ENCODE data around the gene GRIP1.

GRIP1 gene

GRCh38 chr12:66367015-66367667 is 311.7 kb downstream of the GRIP1 start:
- Histone ChIP-seq H3K4me2 (ENCODE audit: low read length) (no peak overlapping the region), H3K27me3 (ENCODE audit: control insufficient read depth, insufficient read depth, low read length) (peaks cover 6% of the 10 kb centered on the region), H3K9ac (ENCODE audit: low read depth, low read length) (no peak overlapping the region), H3K9me3 (replicated peaks; ENCODE audit: low read length) (no peaks in the 10 kb centered on the region), H3K4me3 (ENCODE audit: low read length) (no peak overlapping the region), H3K4me1 (ENCODE audit: control insufficient read depth, insufficient read depth, low read length) (no peaks in the 10 kb centered on the region), H3K36me3 (ENCODE audit: insufficient read depth, low read length) (no peaks in the 10 kb centered on the region)

- no peak overlapping the region for H3K9ac ChIP-seq (ENCODE audit: low read depth, low read length)
- no peaks in the 10 kb centered on the region for H3K9me3 ChIP-seq (replicated peaks; ENCODE audit: low read length)
- peaks cover 6% of the 10 kb centered on the region for H3K27me3 ChIP-seq (ENCODE audit: control insufficient read depth, insufficient read depth, low read length)
- H3K4me3 ChIP-seq (ENCODE audit: low read length), result no peak overlapping the region
- H3K4me1 ChIP-seq (ENCODE audit: control insufficient read depth, insufficient read depth, low read length), result no peaks in the 10 kb centered on the region
- H3K36me3 ChIP-seq (ENCODE audit: insufficient read depth, low read length), result no peaks in the 10 kb centered on the region
- H3K4me2 ChIP-seq (ENCODE audit: low read length), result no peak overlapping the region
Observed at GRCh38 chr12:66365718-66366490, 313.0 kb downstream of the GRIP1 start.

DNA sequence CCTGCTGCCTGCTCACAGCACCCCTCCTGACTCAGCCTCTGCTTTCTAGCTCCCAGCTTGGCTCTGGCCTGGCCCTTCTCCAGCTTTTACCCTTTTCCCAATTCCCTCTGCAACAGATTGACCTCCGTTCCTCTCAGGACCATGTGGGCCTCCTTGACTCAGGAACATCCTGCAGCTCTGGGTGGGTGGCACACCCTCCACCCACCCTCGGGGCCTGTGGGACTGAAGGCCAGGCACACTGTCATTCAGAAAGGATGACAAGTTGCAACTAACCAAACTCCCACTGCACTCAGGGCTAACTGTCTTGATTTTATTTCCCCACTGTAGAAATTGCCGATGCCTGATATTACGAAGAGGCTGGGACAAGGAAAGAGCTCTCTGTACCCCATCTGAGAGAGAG is 317.2 kb downstream of the GRIP1 start:
- no peaks in the 10 kb centered on the region for H3K9me3 ChIP-seq (replicated peaks; ENCODE audit: low read length)
- H3K4me3 ChIP-seq (ENCODE audit: low read length), result no peak overlapping the region
- no peaks in the 10 kb centered on the region for H3K4me1 ChIP-seq (ENCODE audit: control insufficient read depth, insufficient read depth, low read length)
- H3K36me3 ChIP-seq (ENCODE audit: insufficient read depth, low read length), result no peaks in the 10 kb centered on the region
- peaks cover 12% of the 10 kb centered on the region for H3K27me3 ChIP-seq (ENCODE audit: control insufficient read depth, insufficient read depth, low read length)
- no peak overlapping the region for H3K4me2 ChIP-seq (ENCODE audit: low read length)
- no peak overlapping the region for H3K9ac ChIP-seq (ENCODE audit: low read depth, low read length)

GRCh38 chr12:66359300-66359699 is 319.6 kb downstream of the GRIP1 start:
- Histone ChIP-seq H3K36me3 (ENCODE audit: insufficient read depth, low read length) (no peaks in the 10 kb centered on the region), H3K4me1 (ENCODE audit: control insufficient read depth, insufficient read depth, low read length) (no peaks in the 10 kb centered on the region), H3K9me3 (replicated peaks; ENCODE audit: low read length) (no peaks in the 10 kb centered on the region), H3K9ac (ENCODE audit: low read depth, low read length) (no peak overlapping the region), H3K4me2 (ENCODE audit: low read length) (no peak overlapping the region), H3K27me3 (ENCODE audit: control insufficient read depth, insufficient read depth, low read length) (peaks cover 12% of the 10 kb centered on the region), H3K4me3 (ENCODE audit: low read length) (no peak overlapping the region)

DNA sequence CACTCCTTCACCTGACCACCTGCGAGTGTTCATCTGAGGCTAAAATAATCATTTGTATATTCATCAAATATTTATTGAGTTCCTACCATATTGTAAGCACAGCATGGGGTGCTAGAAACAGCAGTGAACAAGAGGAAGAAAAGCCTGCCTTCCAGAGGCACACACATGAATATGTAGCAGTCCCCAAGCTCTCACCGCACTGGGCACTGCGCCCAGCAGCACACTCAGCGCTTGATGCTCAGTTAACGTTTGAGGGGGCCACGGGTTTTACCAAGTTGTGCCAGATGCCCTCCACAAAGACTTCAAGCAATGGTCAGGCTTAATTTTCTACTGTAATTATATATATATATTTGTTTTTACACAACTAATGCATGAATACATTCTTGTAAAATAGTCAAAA is 324.6 kb downstream of the GRIP1 start:
- Histone ChIP-seq H3K4me2 (ENCODE audit: low read length) (no peak overlapping the region), H3K9me3 (replicated peaks; ENCODE audit: low read length) (no peaks in the 10 kb centered on the region), H3K9ac (ENCODE audit: low read depth, low read length) (no peak overlapping the region), H3K27me3 (ENCODE audit: control insufficient read depth, insufficient read depth, low read length) (no peaks in the 10 kb centered on the region), H3K36me3 (ENCODE audit: insufficient read depth, low read length) (no peaks in the 10 kb centered on the region), H3K4me1 (ENCODE audit: control insufficient read depth, insufficient read depth, low read length) (no peaks in the 10 kb centered on the region), H3K4me3 (ENCODE audit: low read length) (no peak overlapping the region)

DNA sequence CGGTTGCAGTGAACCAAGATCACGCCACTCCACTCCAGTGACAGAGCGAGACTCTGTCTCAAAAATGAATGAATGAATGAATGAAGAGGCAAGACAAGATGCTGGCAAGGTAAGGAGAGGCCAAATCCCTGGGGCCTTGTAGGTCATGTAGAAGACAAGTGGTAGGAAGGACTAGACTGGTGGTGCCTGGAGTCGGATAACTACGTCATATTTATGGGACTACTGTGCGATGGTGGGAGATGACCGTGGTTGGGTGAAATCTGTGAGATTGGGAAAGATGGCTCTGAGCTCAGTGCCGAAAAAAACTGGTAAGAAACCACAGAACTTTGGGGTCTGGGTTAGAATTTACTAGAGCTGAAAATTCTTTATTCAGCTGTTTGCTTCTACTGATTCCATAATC is 326.0 kb downstream of the GRIP1 start:
- no peaks in the 10 kb centered on the region for H3K9me3 ChIP-seq (replicated peaks; ENCODE audit: low read length)
- H3K9ac ChIP-seq (ENCODE audit: low read depth, low read length), result no peak overlapping the region

DNA sequence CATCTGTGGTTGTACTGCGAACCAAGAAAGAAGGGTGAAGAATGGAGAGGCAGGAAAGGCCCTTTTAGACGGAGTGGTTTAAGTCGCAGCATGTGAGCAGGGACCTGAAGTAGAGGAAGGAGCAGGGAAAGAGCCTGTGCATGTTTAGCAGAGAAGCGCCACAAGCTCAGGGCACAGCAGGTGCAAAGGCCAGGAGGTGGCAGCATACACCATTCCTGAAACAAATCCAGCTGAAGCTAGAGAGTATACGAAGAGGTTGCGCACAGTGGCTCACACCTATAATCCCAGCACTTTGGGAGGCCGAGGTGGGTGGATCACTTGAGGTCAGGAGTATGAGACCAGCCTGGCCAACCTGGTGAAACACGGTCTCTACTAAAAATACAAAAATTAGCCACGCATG is 326.7 kb downstream of the GRIP1 start:
- Histone ChIP-seq H3K27me3 (ENCODE audit: control insufficient read depth, insufficient read depth, low read length) (no peaks in the 10 kb centered on the region), H3K9ac (ENCODE audit: low read depth, low read length) (no peak overlapping the region), H3K9me3 (replicated peaks; ENCODE audit: low read length) (no peaks in the 10 kb centered on the region), H3K36me3 (ENCODE audit: insufficient read depth, low read length) (no peaks in the 10 kb centered on the region), H3K4me2 (ENCODE audit: low read length) (no peak overlapping the region), H3K4me1 (ENCODE audit: control insufficient read depth, insufficient read depth, low read length) (no peaks in the 10 kb centered on the region), H3K4me3 (ENCODE audit: low read length) (no peak overlapping the region)

More for the DNA sequence above, 326.0 kb downstream of the GRIP1 start:
- Histone ChIP-seq H3K4me3 (ENCODE audit: low read length) (no peak overlapping the region), H3K4me2 (ENCODE audit: low read length) (no peak overlapping the region), H3K4me1 (ENCODE audit: control insufficient read depth, insufficient read depth, low read length) (no peaks in the 10 kb centered on the region), H3K27me3 (ENCODE audit: control insufficient read depth, insufficient read depth, low read length) (no peaks in the 10 kb centered on the region), H3K36me3 (ENCODE audit: insufficient read depth, low read length) (no peaks in the 10 kb centered on the region)

DNA sequence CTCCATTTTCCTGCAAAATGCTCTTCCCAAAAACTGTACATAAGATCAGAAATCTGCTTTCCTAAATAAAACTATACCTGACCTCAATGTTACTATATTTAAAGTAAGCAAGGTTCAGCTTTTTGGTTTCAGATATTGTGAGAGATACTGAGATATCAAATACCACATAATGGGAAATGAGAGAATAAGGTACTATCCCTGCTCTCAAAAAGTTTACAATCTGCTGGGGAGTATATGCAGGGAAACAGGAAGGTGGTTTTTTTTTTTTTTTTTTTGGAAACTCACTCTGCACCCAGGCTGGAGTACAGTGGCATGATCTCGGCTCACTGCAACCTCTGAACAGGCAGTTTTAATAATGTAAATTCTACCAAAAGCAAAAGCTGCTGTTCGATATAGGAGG is 327.6 kb downstream of the GRIP1 start:
- no peak overlapping the region for H3K4me2 ChIP-seq (ENCODE audit: low read length)
- H3K36me3 ChIP-seq (ENCODE audit: insufficient read depth, low read length), result no peaks in the 10 kb centered on the region
- H3K27me3 ChIP-seq (ENCODE audit: control insufficient read depth, insufficient read depth, low read length), result no peaks in the 10 kb centered on the region
- no peaks in the 10 kb centered on the region for H3K9me3 ChIP-seq (replicated peaks; ENCODE audit: low read length)
- no peak overlapping the region for H3K9ac ChIP-seq (ENCODE audit: low read depth, low read length)
- H3K4me1 ChIP-seq (ENCODE audit: control insufficient read depth, insufficient read depth, low read length), result no peaks in the 10 kb centered on the region
- no peak overlapping the region for H3K4me3 ChIP-seq (ENCODE audit: low read length)

GRCh38 chr12:66345956-66346355 is 332.9 kb downstream of the GRIP1 start:
- Histone ChIP-seq H3K36me3 (ENCODE audit: insufficient read depth, low read length) (no peaks in the 10 kb centered on the region), H3K4me2 (ENCODE audit: low read length) (no peak overlapping the region), H3K4me1 (ENCODE audit: control insufficient read depth, insufficient read depth, low read length) (no peaks in the 10 kb centered on the region), H3K4me3 (ENCODE audit: low read length) (no peak overlapping the region), H3K9ac (ENCODE audit: low read depth, low read length) (no peak overlapping the region), H3K9me3 (replicated peaks; ENCODE audit: low read length) (no peaks in the 10 kb centered on the region), H3K27me3 (ENCODE audit: control insufficient read depth, insufficient read depth, low read length) (no peaks in the 10 kb centered on the region)

DNA sequence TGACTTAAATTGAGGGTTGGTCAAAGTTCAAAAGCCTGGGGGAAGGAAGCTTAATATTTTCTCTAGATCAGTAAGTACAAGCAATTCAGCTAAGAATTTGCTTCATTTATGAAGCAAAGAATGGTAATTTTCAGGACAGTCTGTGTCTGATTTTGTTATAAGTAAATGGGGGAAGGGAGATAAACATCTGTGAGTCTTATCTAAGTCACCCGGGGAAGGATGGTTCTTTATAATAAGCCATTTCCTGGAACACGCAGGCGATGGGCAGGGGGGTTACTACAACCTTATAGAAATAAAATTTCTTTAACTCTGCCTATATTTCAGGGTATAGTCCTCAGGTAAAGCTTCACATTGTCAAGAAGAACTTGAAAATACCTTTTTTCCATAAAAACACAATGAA is 333.7 kb downstream of the GRIP1 start:
- no peaks in the 10 kb centered on the region for H3K27me3 ChIP-seq (ENCODE audit: control insufficient read depth, insufficient read depth, low read length)
- no peaks in the 10 kb centered on the region for H3K9me3 ChIP-seq (replicated peaks; ENCODE audit: low read length)
- H3K4me3 ChIP-seq (ENCODE audit: low read length), result no peak overlapping the region
- no peaks in the 10 kb centered on the region for H3K36me3 ChIP-seq (ENCODE audit: insufficient read depth, low read length)
- no peak overlapping the region for H3K9ac ChIP-seq (ENCODE audit: low read depth, low read length)
- no peaks in the 10 kb centered on the region for H3K4me1 ChIP-seq (ENCODE audit: control insufficient read depth, insufficient read depth, low read length)
- H3K4me2 ChIP-seq (ENCODE audit: low read length), result no peak overlapping the region

- H3K4me1 ChIP-seq (ENCODE audit: control insufficient read depth, insufficient read depth, low read length), result no peaks in the 10 kb centered on the region
- H3K9ac ChIP-seq (ENCODE audit: low read depth, low read length), result no peak overlapping the region
- H3K36me3 ChIP-seq (ENCODE audit: insufficient read depth, low read length), result no peaks in the 10 kb centered on the region
- no peak overlapping the region for H3K4me2 ChIP-seq (ENCODE audit: low read length)
- H3K4me3 ChIP-seq (ENCODE audit: low read length), result no peak overlapping the region
- H3K27me3 ChIP-seq (ENCODE audit: control insufficient read depth, insufficient read depth, low read length), result no peaks in the 10 kb centered on the region
- H3K9me3 ChIP-seq (replicated peaks; ENCODE audit: low read length), result no peaks in the 10 kb centered on the region
Observed at GRCh38 chr12:66341126-66341525, 337.8 kb downstream of the GRIP1 start.

DNA sequence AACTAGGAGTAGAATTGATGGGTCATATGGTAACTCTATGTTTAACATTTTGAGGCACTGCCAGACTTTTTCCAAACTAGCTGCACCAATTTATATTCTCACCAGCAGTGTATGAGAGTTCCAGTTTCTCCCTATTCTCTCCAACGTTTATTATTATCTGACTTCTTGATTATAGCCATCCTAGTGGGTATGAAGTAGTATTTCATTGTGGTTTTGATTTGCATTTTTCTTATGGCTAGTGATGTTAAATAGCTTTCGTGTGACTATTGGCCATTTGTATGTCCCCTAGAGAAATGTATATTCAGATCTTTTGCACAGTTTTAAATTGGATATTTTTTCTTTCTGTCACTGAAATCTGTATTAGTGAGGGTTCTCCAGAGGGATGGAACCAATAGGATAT is 338.7 kb downstream of the GRIP1 start:
- Histone ChIP-seq H3K27me3 (ENCODE audit: control insufficient read depth, insufficient read depth, low read length) (no peaks in the 10 kb centered on the region), H3K9ac (ENCODE audit: low read depth, low read length) (no peak overlapping the region), H3K36me3 (ENCODE audit: insufficient read depth, low read length) (no peaks in the 10 kb centered on the region), H3K9me3 (replicated peaks; ENCODE audit: low read length) (no peaks in the 10 kb centered on the region), H3K4me1 (ENCODE audit: control insufficient read depth, insufficient read depth, low read length) (no peaks in the 10 kb centered on the region), H3K4me3 (ENCODE audit: low read length) (no peak overlapping the region), H3K4me2 (ENCODE audit: low read length) (no peak overlapping the region)

Data from skeletal muscle satellite cell (primary cell).